Astrocyte of the cerebellum (primary cell): ENCODE results near the gene RILPL1.
"Not testable (repeated sequence)": the region's sequence is repeated elsewhere in the genome, so short reads cannot be mapped to it uniquely, and the experiment has no call there.

Source experiments
- DNase-seq: peaks from one replicate; pipeline ENCODE4 v3.0.0-alpha.2; 2011; ENCODE audit warnings: low read depth
- H3K4me3 ChIP-seq: 2 replicates; pipeline ENCODE4 v1.5.1; 2011; ENCODE audit warnings: mild to moderate bottlenecking, low read depth, low read length, moderate library complexity
- CTCF ChIP-seq: IDR thresholded peaks from 2 replicates; pipeline ENCODE4 v1.5.1; 2012; ENCODE audit warnings: low read length, low read depth, moderate library complexity, mild to moderate bottlenecking; ENCODE audit errors: missing control alignments
- in situ Hi-C: cut with HindIII; loops from 2 replicates; pipeline ENCODE4 v1.10.0; 2017; ENCODE audit warnings: low sequenced_read_pairs

RILPL1 gene

DNA sequence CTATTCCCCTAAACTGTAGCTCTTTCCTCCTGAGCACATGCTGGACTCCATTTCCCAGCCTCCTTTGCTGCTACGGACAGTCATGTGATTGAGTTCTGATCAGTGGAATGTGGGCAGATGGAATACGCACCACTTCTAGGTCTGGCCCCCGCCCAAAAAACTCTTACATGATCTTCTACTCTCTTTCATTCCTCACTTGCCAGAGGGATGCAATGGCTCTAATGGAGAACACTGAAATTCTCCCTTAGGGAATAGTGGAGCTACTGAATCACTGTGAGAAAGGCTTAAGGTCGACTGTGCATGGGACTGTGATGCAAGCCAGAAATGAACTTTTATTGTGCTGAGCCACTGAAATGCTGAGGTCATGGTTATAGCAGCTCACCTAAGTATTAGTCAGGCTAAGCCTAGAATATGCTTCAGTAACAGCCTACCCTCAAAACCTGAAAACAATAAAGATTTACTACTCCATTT is 37.9 kb upstream of the RILPL1 start:
- in situ Hi-C loops: no loop called here
- H3K4me3 ChIP-seq: no peak overlapping the region
- DNase-seq: peak; percentile 41
- TF ChIP-seq CTCF: no peak

GRCh38 chr12:123559468-123559867 is 25.9 kb upstream of the RILPL1 start:
- TF ChIP-seq CTCF: no peak
- in situ Hi-C loops: no loop called here
- no peak overlapping the region for H3K4me3 ChIP-seq

DNA sequence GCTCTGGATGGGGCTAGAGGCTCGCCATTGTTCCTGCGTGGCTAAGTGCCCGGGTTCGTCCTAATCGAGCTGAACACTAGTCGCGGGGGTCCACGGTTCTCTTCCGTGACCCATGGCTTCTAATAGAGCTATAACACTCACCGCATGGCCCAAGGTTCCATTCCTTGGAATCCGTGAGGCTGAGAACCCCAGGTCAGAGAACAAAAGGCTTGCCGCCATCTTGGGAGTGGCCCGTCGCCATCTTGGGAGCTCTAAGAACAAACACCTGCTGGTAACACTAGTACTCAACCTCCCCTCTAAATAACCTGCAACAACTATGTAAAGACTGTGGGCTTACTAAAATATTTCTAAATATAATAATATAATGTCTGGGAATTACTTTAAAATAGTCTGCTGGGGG is 25.0 kb upstream of the RILPL1 start:
- H3K4me3 ChIP-seq, in situ Hi-C loops, DNase-seq: not testable (repeated sequence)

More at GRCh38 chr12:123559468-123559867, 25.9 kb upstream of the RILPL1 start:
- DNase-seq: no peak

DNA sequence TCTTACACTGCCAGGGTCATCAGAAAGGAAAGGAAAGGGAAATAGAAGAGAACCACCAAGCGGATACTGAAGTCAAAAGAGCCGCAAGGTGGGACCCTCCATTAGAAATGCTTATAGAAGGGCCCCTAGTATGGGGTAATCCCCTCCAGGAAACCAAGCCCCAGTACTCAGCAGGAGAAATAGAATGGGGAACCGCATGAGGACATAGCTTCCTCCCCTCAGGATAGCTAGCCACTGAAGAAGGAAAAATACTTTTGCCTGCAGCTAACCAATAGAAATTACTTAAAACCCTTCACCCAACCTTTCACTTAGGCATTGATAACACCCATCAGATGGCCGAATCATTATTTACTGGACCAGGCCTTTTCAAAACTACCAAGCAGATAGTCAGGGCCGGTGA is 21.3 kb upstream of the RILPL1 start:
- in situ Hi-C loops, H3K4me3 ChIP-seq, DNase-seq: not testable (repeated sequence)

- DNase-seq, H3K4me3 ChIP-seq, in situ Hi-C loops: not testable (repeated sequence)
Observed at GRCh38 chr12:123554136-123554535, 20.6 kb upstream of the RILPL1 start.

- H3K4me3 ChIP-seq: no peak overlapping the region
- in situ Hi-C loops: no loop called here
- TF ChIP-seq CTCF: no peak
- no peak for DNase-seq
Observed at GRCh38 chr12:123550700-123551099, 17.2 kb upstream of the RILPL1 start.

DNA sequence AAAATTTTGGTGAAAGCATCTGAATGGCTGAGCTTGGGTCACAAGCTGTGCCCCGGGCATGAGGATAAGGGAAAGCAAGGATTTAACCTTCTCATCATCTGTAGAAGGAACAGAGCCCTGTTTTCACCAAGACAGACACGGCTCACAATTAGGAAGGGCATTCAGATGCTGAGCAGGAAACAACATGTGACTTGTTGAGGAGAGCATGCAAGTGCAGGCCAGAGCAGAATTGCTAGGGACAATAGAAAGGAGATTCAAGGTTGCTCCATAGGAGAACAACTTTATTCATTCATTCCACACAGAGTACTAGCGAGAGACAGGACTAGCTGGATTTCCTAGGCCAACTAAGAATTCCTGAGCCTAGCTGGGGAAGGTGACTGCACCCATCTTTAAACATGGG is 14.6 kb upstream of the RILPL1 start:
- H3K4me3 ChIP-seq: no peak overlapping the region
- TF ChIP-seq CTCF: no peak
- in situ Hi-C loops: no loop called here
- no peak for DNase-seq

- TF ChIP-seq CTCF: no peak
- H3K4me3 ChIP-seq: no peak overlapping the region
- DNase-seq: no peak
- in situ Hi-C loops: no loop called here
Observed at GRCh38 chr12:123546281-123546680, 12.8 kb upstream of the RILPL1 start.
